K562 (cell line): ENCODE measurements around the gene CPZ.

Experiments
- CREB5 ChIP-seq: fragments of 250-450 bp; sonication (Bioruptor Pico); IDR thresholded peaks from 2 replicates; pipeline ENCODE4 v1.5.0; 2020; ENCODE audit warnings: mild to moderate bottlenecking
- JUNB ChIP-seq: fragments of 450-650 bp; formaldehyde crosslinking; conservative IDR thresholded peaks from 2 replicates; pipeline ENCODE4 v1.4.0; 2020; ENCODE audit warnings: mild to moderate bottlenecking
- NR1H2 ChIP-seq: sonication (generic); formaldehyde crosslinking; IDR thresholded peaks from 2 replicates; pipeline ENCODE4 v1.4.0; 2020; ENCODE audit warnings: mild to moderate bottlenecking, missing genetic modification reagents
- RCOR1 ChIP-seq, 2 experiments: IDR thresholded peaks; 2 replicates each; pipeline ENCODE4 v1.6.1; 2012; ENCODE audit warnings: low read depth in 2 of 2, low read length in 2 of 2, borderline replicate concordance in 1 of 2, improper control_type of control experiment in 1 of 2
- TAF1 ChIP-seq: IDR thresholded peaks from 2 replicates; pipeline ENCODE4 v1.6.1; 2011; ENCODE audit warnings: mild to moderate bottlenecking, low read length, moderate library complexity; ENCODE audit not compliant: insufficient read depth, control insufficient read depth, severe bottlenecking; ENCODE audit errors: extremely low read depth
- U2AF1 ChIP-seq: fragments of 200-400 bp; formaldehyde crosslinking; optimal IDR thresholded peaks from 2 replicates; pipeline ENCODE3; 2017; ENCODE audit warnings: mild to moderate bottlenecking, low read depth, low read length, moderate library complexity
- TF ChIP-seq, protein P1 (sequence below), 2 experiments: fragments of 450-650 bp in 1 of 2; IDR thresholded peaks; 2 replicates each; pipeline ENCODE4 v1.6.1; 2011 to 2017; ENCODE audit warnings: low read depth in 2 of 2, antibody characterized with exemption in 1 of 2, borderline replicate concordance in 1 of 2, low read length in 1 of 2, mild to moderate bottlenecking in 1 of 2, mixed read lengths in 1 of 2; ENCODE audit not compliant: control insufficient read depth in 1 of 2
- TF ChIP-seq, protein P2 (sequence below): fragments of 250-450 bp; sonication (Bioruptor Pico); IDR thresholded peaks from 2 replicates; pipeline ENCODE4 v1.8.0; 2021; ENCODE audit warnings: borderline replicate concordance, mild to moderate bottlenecking, moderate library complexity; ENCODE audit not compliant: poor library complexity, severe bottlenecking
- TF ChIP-seq, protein P3 (sequence below), 3 experiments: IDR thresholded peaks in 2 of 3; conservative IDR thresholded peaks in 1 of 3; 2 replicates each; pipeline ENCODE4 v1.5.1; 2011 to 2012; ENCODE audit warnings: low read length in 3 of 3, mild to moderate bottlenecking in 3 of 3, control low read depth in 2 of 3, improper control_type of control experiment in 1 of 3, inconsistent platforms in 1 of 3, low read depth in 1 of 3, mixed read lengths in 1 of 3, moderate library complexity in 1 of 3; ENCODE audit not compliant: insufficient read depth in 2 of 3

DNA sequence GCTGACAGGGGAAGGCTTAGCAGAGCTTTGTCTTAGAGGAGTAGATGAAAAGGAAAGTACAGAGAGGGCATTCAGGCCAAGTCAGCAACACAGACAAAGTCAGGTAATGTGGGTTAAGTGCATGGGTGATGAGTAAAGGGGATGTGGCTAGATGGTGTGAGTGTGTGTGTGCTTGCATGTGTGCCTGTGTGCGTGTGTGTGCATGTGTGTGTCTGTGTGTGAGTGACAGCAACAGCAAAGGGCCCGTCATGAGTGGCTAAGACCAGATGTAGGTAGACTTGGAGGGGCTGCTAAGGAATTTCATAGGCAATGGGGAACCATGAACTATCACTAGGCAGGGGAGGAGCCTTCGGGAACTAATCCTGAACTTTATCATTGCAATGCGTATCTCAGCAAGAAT, 14.6 kb upstream of the CPZ start:
- no peak for TF ChIP-seq JUNB (CRISPR knock-in tag)
- TF ChIP-seq RCOR1 (IDR thresholded peaks at IDR 0.05; ENCODE audit: borderline replicate concordance in 1 of 2, low read depth in 2 of 2, low read length in 2 of 2), result no peak
- TF ChIP-seq, protein P1, sequence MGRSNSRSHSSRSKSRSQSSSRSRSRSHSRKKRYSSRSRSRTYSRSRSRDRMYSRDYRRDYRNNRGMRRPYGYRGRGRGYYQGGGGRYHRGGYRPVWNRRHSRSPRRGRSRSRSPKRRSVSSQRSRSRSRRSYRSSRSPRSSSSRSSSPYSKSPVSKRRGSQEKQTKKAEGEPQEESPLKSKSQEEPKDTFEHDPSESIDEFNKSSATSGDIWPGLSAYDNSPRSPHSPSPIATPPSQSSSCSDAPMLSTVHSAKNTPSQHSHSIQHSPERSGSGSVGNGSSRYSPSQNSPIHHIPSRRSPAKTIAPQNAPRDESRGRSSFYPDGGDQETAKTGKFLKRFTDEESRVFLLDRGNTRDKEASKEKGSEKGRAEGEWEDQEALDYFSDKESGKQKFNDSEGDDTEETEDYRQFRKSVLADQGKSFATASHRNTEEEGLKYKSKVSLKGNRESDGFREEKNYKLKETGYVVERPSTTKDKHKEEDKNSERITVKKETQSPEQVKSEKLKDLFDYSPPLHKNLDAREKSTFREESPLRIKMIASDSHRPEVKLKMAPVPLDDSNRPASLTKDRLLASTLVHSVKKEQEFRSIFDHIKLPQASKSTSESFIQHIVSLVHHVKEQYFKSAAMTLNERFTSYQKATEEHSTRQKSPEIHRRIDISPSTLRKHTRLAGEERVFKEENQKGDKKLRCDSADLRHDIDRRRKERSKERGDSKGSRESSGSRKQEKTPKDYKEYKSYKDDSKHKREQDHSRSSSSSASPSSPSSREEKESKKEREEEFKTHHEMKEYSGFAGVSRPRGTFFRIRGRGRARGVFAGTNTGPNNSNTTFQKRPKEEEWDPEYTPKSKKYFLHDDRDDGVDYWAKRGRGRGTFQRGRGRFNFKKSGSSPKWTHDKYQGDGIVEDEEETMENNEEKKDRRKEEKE (IDR thresholded peaks at IDR 0.05; ENCODE audit: borderline replicate concordance in 1 of 2, control insufficient read depth in 1 of 2, low read depth in 2 of 2, low read length in 1 of 2), result no peak
- TF ChIP-seq, protein P2, sequence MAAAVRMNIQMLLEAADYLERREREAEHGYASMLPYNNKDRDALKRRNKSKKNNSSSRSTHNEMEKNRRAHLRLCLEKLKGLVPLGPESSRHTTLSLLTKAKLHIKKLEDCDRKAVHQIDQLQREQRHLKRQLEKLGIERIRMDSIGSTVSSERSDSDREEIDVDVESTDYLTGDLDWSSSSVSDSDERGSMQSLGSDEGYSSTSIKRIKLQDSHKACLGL, result no peak
- TF ChIP-seq NR1H2 (CRISPR knock-in tag), result no peak
- no peak for TF ChIP-seq U2AF1
- TF ChIP-seq, protein P3, sequence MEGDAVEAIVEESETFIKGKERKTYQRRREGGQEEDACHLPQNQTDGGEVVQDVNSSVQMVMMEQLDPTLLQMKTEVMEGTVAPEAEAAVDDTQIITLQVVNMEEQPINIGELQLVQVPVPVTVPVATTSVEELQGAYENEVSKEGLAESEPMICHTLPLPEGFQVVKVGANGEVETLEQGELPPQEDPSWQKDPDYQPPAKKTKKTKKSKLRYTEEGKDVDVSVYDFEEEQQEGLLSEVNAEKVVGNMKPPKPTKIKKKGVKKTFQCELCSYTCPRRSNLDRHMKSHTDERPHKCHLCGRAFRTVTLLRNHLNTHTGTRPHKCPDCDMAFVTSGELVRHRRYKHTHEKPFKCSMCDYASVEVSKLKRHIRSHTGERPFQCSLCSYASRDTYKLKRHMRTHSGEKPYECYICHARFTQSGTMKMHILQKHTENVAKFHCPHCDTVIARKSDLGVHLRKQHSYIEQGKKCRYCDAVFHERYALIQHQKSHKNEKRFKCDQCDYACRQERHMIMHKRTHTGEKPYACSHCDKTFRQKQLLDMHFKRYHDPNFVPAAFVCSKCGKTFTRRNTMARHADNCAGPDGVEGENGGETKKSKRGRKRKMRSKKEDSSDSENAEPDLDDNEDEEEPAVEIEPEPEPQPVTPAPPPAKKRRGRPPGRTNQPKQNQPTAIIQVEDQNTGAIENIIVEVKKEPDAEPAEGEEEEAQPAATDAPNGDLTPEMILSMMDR (IDR thresholded peaks at IDR 0.05 in 2 of 3, conservative IDR thresholded peaks at IDR 0.05 in 1 of 3; ENCODE audit: insufficient read depth in 2 of 3, low read depth in 1 of 3, low read length in 3 of 3), result no peak
- TF ChIP-seq CREB5 (CRISPR knock-in tag), result no peak
- TF ChIP-seq TAF1, result no peak
